Limb (tissue), 2 donors: ENCODE results near the gene OSM.
A peak's percentile ranks its signal among the peaks of the same experiment; 100 is the strongest.

Experiments used
- DNase-seq, 2 donors: peaks; one replicate each; pipeline ENCODE4 v3.0.0-alpha.2; 2016; ENCODE audit errors: extremely low spot score in 2 of 2

The OSM gene

DNA sequence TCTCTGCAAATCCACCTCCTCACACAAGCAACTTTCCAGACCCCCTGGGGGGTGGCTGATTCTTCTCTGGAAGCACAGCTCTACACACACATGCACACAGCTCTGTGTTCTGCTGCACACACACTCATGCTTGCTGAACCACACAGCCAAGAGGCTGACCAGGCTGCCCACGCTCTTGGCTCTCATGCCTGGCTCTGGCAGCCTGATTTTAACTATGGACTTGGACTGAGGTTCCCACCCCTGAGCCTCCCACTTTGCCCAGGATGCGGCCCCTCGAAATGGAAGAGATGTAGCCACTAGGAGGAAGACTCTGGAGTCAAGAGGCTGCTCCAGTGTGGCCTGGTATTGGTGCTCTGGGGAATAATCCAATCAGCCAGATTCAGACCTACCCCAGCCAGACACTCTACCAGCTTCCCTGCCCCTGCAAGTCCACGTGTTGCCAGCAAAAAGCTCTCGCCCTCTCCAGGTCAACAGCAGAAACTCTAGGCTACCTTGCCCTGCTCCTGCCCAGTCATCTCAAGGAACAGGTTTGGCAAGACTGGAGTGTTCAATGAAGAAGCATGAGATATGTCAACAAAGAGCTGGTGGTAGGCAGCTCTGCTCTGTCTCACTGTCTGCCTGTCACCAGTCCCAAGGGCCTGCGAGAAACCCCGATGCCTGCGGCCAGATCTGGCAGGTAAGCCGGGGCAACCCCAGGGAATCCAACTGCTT lies 31.5 kb upstream of the OSM start:
- DNase-seq = no peak

DNA sequence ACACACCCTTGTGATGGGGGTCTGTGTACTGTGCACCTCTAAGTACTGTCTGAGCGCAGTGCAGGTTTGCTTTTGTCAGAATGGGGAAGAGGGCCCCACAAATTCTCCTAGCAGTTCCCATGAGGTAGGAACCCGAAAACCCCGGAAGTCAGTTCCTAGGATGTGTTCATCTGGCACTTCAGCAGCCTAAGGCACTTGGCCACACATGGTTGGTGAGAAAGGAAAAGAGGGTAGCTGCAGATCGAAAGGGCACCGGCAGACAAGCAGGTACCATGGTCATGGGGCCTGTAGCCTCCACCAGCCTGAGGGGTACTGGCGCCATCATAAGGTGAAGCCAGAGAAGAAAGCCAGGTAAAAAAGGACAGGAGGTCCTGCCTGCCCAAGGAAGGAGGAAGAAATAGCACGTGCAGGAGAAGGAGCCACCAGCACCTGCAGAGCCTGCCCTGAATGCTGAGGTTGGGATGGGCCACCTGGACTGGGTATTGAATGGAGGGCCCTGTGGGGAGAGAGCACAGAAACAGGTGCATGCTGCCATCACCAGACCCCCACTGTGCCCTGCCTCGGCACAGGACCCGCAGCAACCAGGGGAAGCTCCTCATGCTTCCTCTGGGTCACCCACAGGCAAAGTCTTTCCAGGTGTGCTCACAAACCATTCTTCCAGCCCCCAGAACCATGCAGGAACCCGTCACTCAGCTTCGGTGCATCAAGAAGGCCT lies 30.8 kb upstream of the OSM start:
- DNase-seq = no peak

DNA sequence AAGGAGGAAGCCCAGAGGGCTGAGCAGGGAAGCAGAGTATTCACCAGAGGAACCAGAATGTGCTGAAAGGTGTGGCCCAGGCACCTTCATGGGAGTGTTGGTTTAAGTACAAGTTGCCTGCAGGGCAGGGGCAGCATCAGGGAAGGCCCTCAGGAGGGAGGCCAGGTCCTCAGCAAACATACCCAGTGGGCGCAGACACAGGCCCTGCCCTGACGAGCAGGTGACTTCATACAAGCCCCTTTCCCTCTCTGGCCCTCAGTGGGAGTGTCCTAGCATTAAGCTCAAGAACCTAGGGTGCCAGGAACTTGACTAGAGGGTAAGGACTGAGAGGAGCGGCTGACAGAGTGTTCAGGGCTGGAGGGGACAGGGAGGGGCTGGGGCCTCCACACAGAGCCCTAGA lies 30.2 kb upstream of the OSM start:
- no peak for DNase-seq

DNA sequence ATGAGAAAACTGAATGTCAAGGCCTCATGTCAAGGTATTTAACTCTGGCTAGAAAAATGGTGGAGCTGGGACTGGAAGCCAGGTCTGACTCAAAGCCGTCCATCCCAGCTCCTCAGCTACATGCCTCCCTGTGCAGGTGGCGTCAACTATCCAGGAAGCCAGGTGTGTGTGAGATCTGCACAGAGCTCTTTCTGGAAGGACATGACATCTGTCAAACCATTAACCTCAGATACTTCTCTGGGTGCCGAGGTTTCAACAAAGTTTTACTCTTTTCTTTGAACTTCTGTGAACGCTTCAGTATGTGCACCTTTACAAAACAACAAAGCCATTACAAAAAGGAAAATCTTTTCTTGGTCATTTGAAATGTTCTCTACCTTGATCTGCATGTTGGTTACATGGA lies 29.7 kb upstream of the OSM start:
- no peak for DNase-seq

DNA sequence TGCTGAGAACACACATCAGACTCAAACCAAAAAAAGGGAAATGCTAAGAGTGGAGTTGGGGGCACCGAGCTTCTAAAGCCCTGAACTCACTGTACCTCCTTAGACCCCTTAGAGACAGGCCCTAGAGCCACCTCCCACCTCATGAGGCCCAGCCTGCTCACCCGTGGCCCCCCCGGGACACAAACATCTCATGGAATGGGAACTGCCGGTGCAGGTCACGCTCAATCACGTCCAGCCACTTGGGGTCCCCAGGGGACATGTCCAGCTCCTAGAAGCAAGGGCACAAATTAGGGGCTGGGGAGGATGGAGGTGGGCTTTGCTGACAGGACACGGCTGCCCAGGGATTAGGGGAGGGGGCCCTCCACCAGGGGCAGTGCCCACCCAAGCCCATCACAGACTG lies 28.9 kb upstream of the OSM start:
- no peak for DNase-seq

DNA sequence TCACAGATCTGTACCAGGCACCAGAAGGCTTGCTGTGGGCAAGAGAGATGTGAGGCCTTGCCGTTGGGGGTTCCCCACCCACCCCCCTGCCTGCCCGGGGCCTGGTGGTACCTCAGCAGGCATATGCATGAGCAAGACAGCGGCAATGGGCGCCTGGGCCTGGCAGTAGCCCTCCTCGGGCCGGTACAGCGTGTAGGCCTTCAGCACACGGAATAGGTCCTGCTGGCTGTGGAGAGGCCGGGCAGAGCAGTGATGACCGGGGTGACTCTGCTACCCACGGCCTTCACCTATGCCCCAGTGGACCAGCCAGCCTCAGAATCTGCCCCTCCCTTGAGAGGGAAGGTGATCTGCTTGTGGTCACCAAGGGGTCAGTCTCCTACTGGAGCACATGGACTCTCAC lies 28.2 kb upstream of the OSM start:
- DNase-seq = no peak

DNA sequence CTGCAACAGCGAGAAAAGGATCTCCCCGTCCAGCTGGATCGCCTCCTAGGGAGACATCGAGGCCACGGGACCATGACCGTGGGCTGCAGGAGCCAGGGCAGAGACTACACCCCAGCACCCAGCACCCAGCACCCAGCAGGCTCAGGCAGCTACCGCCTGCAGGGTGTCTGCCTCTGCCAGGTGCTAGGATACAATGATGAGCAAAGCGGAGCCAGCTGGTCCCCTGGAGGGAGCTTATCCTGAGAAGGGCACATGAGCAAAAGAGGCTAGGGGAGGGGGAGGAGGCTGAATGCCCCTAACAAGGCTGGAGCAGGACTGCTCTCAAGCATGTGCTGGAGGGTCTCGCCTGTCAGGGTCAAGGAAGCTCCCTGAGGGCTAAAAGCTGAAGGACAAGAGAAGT lies 27.4 kb upstream of the OSM start:
- no peak for DNase-seq

DNA sequence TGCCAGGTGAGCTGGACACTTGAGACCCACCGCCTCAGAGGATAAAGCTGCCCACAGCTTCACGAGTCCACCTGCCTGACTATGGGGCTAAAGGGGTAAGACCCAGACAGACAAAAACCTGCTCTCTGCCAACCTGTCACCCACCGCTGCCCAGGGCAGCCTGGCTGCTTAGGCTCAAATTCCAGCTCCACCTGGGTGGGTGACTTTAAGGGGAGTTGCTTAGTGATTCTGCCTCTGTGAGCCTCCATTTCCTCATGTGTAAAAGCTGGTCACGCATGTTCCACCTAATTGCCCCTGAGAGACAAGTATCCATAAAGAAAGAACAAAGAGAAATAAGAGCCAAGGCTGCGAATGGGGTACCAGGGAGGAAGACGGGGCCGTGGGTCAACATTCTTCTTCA lies 26.4 kb upstream of the OSM start:
- DNase-seq = no peak

DNA sequence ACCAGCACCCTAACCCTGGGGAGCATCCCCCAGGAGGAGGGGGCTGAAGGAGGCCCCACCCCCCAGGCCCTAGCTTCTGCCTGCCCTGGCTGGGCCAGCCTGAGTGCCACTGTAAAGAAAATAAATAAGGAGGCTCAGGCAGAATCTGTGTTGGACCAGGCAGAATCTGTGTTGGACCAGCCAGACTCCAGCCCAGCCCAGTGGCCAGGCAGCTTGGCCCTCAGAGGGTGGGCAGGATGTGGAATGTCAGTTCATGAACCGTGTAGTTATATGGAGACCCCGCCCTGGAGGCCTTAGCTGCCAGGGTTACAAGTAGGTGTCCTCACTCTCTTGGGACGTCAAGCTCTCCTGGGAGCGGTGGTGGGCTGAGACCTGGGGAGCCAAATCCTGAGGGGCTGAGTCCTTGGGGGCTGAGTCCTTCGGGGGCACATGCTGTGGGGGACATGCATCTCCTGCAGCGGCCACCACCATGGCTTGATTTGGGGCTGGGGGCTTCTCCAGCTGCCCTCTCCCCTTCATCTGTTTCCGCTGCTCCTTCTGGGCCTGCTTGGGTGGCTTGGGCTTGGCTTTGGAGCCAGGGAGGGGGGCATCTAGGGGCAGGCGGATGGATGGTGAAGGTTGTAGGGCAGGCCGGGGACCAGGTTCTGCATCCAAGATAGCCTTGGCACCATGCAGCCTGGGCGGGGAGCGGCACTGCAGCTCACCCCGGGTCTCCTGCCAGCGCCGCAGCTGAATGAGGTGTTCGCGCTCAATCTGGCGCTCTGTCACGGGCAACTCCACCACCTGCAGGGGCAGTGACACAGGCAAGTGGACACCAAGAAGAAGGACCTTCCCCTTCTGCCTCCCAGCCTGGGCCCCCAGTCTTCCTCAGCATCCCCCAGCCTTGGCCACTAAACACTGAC lies 25.7 kb upstream of the OSM start:
- DNase-seq = no peak

DNA sequence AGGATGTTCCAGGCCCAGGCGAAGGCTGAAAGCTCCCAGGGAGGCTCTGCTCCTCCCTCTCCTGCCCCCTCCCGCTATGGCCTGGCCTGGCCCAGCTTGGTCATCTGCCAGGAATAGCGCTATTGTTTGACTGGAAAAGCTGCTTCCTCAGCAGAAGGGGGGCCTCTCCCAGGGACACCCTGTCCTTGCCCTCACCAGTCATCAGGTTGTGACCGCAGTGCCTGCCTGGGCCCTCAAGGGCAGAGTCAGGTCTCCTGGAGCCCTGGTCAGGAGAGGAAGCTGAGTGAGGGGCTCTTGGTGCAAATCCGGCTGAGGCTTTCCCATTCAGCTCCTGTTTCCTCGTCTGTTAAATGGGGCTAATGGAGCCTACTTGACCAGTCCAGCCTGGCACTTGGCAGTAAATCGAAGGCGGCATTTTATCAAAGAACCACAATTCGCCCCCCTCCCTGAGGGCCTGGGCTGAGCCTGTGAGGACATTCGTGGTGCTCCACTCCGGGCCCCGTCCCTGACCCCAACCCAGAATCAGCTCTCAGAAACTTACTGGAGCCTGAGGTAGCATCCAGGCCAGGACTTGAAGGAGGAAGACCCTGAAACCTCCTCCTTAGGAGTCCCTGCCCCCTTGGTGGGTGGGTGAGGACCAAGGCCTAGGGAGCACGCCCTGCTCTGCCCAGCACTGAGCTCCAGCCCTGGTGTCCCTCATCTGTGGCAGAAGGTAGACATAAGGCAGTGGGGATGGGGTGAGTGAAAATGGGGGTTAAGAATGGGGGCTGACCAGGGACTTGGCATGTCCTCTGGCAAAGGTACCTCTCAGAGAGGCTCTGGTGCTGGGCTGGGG lies 24.6 kb upstream of the OSM start:
- DNase-seq = peak in 1 of 2 donors; percentile 67

DNA sequence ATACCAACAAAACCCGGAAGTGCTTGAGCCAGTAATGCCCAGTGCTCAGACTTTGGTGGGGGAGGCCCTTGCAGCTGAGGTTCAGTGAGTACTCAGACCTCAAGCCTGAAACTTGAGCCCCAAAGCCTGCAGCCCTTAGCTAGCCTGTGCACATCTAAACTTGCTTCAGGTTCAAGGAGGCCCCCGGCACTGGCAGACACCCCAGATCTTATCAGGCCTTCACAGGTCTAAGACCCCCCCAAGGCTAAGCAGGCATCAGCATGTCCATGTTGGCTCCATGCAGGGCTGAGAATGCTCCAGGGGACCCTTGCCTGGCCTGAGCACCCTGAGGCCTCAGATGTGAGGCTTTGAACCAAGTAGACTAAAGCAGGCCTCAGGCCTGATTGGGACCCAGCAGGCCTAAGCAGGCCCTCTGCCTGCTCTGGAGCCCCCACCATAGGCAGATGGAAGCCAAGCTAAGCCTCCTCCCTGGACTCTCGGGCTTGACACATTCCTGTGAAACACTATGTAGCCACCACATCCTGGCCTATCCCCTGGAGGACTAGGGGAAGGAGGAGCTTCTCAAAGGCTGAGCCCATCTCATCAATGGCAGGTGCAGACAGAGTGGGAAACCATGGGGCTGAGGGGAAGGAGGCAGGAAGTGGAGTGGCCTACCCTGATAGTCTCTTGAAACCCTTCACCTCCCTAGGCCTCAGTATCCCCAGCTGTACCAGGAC lies 23.8 kb upstream of the OSM start:
- no peak for DNase-seq

DNA sequence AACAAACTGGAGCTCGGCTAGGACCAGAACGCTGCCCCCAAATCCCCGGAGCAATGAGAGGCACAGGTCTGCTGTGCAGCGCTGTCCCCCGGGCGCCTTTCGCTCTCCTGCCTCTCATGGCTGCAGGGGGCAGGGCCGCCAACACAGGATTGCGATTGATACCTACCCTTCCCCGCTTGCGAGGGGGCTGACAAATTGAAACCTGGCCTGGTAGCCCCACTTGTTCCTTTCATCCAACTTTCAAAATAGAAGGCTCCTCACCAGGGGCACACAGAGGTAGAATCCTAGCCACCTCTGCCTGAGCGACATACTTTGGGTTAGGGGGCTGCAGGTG lies 23.3 kb upstream of the OSM start:
- no peak for DNase-seq

DNA sequence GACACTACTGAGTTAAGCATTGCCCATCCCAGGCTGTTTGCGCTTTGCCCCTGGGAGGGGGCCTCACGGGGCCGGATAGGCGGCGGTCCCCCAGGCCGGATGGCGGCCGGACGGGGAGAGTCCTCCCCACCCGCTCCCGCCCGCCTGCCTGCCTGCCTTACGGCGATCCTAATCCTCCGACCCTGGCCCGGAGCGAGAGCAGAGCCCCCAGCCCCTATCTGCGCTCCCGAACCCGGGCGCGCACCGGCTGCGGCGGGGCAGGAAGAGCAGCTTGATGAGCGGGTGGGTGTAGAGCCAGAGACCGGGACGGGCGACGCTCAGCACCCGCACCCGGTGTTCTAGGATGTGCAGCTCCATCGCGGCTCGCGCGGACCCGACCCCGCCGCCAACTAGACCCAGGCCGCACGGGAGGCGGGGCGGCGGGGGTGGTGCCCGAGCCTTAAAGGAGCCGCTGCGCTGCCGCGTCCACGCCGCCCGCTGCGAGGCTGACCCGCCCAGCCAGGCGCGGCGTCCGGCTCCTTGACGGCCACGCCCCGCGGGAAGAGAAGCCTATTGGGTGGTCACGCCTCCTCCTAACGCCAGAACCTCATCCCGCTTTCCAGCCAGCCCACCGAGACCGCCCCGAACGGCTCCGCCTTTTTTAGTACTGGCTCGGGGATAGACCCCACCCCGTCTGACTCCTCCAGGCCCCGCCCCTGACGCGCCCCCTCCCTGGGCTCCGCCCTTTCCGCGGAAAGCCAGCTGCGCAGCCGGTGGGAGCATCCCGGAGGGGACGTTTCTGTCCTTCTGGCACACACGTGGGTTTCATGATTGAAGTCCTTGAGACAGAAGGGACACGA lies 22.7 kb upstream of the OSM start, which contains the start of gene CASTOR1:
CASTOR1 (minus strand) TSS at position 365 of the 839 bp plus-strand sequence; CDS start at position 357, 8 bp downstream.
- DNase-seq = peak; percentile 97 to 98

DNA sequence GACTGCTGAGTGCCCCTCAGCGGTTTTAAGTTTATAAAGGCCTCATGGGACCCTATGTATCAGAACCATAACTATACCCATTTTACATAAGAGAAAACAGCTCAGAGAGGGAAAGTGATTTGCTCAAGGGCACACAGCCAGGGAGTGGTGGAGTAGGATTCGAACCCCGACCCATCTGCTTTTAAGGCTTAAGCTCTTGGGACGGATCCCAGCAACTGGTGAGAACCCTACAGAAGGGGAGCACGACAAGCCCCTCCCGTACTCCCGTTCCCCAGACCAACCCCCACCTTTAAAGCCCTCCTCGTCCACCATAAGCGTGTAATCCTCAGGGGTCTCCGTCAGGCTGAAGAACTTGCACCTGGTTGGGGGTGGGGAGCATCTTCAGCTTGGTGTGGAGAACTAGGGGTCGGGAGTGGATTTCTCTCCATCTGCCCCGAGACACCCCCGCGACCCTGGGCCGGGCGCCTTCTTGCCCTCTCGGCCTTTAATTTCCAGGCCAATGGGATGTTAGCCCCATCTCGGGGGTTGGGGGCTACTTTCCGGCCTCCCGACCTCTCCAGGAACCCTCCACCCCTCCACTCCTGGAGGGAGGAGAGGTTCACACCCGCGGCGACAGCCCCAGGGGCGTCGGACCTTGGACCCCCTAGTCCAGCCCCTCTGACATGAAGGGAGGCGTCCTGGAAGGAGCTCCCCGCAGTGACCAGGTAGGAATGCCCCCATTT lies 21.9 kb upstream of the OSM start:
- DNase-seq = no peak

DNA sequence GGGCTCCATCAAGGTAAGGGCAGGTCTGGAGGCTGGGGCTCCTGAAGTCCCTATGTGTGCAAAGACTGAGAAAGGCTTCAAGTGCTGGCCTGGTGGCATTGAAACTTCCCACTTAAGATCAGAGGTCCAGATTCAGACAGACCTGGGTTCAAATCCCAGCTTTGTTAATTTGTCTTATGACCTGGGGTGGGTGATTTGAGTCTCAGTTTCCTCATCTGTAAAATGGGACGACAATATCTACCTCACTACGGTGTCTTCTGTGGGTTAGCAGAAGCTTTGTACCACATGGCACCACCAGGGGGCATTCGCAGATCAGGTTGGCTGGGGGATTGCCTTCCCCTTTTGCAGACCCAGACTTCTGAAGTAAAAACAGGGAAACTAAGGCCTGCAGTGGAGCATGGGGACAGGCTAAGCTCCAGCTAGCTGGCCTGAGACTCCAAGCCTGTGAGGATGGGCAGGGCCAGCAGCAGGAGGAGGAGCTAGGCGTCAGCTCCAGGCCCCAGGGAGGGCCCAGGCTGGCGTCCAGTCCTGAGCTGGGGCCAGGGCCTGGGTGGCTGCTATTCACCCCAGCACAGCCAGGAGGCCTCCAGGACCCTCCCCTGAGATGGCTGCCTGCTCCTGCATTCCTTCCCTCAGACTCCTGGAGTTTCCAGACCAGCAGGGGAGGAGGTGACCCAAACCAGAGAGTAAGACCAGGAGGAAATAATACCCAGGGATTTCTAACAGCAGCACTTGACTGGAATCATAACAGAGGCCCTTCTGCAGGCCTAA lies 21.2 kb upstream of the OSM start:
- peak; percentile 61 to 85 for DNase-seq

DNA sequence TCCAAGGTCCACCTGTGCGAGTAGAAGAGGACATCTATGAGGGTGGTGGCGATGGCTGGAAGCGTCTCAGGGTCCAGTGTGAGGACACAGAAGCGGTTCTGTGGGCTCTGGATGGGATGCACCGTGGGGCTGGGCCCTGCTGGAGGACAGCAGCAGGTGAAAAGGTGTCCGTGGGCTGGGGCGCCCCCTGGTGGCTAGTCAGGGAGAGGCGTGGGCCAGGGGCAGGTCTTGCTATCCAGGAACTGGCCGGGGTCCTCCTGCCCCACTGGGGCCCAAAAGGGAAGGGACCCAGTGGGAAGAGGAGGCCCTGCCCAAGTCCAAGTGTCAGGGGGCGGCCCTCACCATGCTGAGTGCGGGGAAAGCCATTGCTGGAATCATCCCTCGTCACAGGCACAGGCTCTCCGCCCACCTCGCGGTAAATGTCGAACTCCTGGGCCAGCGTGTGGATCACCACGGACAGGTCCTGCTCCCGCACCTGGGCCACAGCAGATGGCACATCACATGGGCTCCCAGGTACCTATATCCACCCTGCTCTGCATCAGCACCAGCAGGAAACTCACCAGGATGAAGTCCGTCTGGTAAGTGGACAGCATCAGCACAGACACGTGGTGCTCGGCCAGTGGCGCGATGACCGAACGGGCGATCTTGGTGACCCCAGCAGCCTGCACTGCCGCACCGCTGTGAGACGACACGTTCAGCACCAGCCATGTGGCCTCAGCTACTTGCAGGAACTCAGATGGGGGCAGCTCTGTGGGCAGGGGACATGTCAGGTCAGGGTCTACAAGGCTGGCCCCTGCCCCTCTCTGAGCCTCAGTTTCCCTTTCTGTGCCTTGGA lies 20.4 kb upstream of the OSM start:
- peak in 1 of 2 donors; percentile 82 for DNase-seq

DNA sequence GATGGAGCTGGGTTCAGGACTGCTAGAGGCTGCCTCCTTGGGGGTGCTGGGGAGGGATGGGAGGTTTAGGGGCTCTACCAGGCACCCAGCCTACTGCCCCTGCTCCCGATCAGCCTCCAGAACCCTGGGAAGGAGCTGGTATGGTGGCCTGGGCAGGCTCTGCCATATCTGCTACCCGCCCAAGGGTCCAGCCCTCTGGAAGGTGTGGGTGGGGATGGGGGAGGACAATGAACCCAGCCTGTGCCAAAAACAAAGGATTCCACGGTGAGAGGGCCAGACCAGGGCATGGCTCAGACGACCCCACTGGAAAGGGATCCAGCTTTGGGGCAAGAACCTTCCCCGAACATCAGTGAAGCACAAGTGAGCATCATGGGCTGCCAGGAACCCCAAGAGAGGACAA lies 19.7 kb upstream of the OSM start:
- DNase-seq = no peak

DNA sequence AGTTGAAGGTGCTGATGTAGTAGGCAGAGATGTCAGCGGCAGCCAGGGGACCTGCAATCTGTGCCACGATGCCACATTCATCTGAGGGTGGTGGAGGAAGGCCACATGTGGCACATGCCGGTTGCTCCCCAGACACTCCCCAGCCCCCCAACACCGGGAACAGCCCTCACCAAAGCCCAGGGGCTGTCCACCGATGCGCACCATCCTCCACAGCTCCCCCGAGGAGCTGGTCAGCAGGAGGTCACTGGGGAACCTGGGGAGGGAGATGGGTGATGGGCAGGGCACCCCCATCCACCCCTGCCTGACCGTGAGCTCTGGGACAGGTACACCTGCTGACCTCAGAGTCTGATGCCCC lies 19.2 kb upstream of the OSM start:
- DNase-seq = no peak
